HUDEP-2 (cell line): ENCODE data around the gene SLC6A7.

Experiments used
- DNase-seq, 76 experiments: peaks; one replicate each; lab custom pipeline; 2025; ENCODE audit not compliant: unreplicated experiment in 76 of 76; lab: John Stamatoyannopoulos, UW

SLC6A7 gene

GRCh38 chr5:150254774-150255173 lies 64.9 kb downstream of the SLC6A7 start:
- DNase-seq, result no peak

DNA sequence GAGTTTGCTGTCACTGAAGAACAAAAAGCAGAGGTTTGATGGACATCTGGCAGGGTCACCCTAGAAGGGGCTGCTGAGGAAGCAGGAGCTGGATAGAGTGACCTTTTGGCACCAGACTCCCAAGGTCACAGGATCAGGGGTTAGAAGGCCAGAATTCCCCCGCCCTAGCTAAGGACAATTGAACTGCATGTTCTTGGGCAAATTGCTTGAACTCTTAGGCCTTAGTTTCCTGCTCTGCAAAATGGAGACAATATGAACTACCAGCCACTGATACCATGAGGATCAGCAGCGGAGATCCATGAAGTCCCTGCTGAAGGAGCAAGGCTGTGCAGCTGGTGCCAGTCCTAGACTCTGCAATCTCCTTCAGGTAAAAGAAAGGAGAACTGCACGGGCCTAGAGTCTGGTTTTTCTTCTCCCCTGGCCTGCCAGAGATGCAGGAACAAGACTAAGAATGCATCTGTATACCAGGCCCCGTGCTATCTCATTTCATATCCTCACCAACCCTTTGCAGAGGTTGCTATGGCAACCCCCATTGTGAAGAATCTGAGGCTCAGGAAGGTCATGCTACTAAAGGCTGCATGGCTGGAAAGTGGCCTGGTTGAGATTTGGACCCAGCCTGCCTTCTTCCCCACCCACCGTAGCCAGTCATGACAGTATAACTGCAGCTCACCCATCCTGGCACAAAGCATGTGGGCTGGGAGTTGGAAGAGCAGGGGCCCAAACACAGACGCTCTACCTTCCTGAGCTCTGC lies 66.0 kb downstream of the SLC6A7 start:
- DNase-seq, result no peak

DNA sequence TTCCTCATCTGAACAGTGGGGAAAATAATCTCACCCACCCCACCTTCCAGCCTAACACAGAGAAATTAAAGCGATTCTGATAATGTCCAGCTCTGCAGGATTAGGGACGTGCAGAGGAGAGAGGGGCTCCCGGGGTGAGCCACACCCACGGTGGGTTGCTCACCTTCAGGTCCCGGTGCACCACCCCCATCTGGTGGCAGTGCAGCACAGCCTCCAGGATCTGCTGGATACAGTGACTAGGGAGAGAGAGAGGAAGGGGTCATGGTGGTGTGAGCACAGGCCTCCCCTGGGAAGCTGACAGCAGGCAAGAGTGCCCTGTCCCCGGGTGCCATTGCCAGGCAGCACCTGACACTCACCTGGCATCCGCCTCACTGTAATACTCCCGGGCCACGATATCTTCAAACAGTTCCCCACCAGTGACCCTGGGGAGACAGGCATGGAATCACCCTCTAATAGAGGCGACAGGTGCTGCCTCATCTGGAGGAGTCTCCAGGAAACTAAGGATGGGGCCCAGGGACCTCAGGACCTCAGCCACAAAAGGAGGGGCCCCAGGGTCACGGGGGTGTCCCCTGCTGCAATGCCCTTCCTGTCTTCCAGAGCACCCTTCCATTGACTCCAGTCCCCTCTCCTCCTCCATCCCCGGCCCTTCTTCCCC lies 66.7 kb downstream of the SLC6A7 start:
- no peak for DNase-seq

GRCh38 chr5:150257424-150257823 lies 67.6 kb downstream of the SLC6A7 start:
- DNase-seq, result no peak

DNA sequence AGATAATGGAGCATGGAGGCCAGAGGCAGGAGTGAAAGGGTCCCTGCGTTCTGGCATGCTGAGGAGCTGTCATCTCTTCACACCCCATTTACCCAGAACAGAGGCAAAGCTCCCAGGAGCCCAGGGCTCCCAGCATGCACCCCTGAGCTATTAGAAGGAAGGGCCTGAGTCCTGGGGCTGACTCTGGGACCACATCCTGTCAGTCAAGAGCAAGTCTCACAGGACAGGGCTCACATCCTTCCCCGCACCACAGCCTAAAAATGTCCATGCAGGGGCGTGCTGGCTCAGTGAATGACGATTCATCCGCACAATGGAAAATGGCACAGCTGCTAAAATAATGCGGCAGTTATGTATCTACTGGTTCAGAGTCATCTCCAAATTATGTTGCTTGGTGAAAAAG lies 68.3 kb downstream of the SLC6A7 start:
- no peak for DNase-seq
